ENCODE results near the gene MYLK4. TPM values are rescaled to one million over a fixed set of nuclear protein-coding genes. Genes with fewer than 3 reads are reported as not detected.

MYLK4 gene
- total and polyA plus RNA-seq, 4 donors: 0.07 to 0.65 (median 0.39) TPM

DNA sequence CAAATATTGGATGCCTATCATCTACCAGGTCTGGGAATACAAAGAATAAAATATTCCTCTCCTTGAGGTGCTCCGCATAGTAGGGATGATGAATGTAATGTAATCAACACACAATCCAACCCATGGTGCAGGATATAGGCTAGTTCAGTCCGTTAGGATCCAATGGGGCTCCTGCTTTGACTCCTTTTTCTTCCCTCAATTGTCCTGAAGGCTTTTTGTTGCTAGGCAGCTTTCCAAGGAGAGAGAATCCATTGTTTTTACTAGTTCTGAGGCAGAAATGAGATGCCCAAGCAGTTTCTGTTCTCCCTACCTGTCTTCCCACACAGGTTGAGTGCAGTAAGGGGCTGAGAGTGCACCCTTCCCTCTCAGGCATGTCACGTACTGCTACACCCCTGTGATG is 26.5 kb upstream of the MYLK4 start:
- Histone ChIP-seq H3K27ac (ENCODE audit: low read depth in 1 of 2, low read length in 2 of 2) (no peak overlapping the region), H3K9ac (ENCODE audit: low read depth in 1 of 2, low read length in 2 of 2) (no peak overlapping the region), H3K27me3 (ENCODE audit: control insufficient read depth in 4 of 4, insufficient read depth in 4 of 4, low read length in 3 of 4) (no peaks in the 10 kb centered on the region), H3K4me3 (ENCODE audit: low read depth in 1 of 3, low read length in 3 of 3) (no peak overlapping the region), H3K36me3 (ENCODE audit: control insufficient read depth in 4 of 4, insufficient read depth in 3 of 4, low read depth in 1 of 4, low read length in 3 of 4) (peaks cover 2 to 20% (median 15%) of the 10 kb centered on the region in 4 donors), H3K9me3 (ENCODE audit: control insufficient read depth in 4 of 4, low read length in 3 of 4) (no peaks in the 10 kb centered on the region), H3K4me1 (ENCODE audit: control insufficient read depth in 4 of 4, insufficient read depth in 4 of 4, low read length in 3 of 4) (peaks cover 0 to 7% (median 4%) of the 10 kb centered on the region in 4 donors)
- 96% methylated on average over 3 of the region's 3 CpGs for WGBS
- no peak for DNase-seq (ENCODE audit: low spot score)
- TF ChIP-seq GABPA (IDR thresholded peaks at IDR 0.05 in 1 of 2, conservative IDR thresholded peaks at IDR 0.05 in 1 of 2) (no peak), JUND (IDR thresholded peaks at IDR 0.05) (no peak), SP1 (IDR thresholded peaks at IDR 0.05) (no peak), HNF4G (IDR thresholded peaks at IDR 0.05) (no peak)
- TF ChIP-seq, protein P1, sequence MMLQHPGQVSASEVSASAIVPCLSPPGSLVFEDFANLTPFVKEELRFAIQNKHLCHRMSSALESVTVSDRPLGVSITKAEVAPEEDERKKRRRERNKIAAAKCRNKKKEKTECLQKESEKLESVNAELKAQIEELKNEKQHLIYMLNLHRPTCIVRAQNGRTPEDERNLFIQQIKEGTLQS (IDR thresholded peaks at IDR 0.05): no peak
- TF ChIP-seq, protein P2, sequence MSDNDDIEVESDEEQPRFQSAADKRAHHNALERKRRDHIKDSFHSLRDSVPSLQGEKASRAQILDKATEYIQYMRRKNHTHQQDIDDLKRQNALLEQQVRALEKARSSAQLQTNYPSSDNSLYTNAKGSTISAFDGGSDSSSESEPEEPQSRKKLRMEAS (IDR thresholded peaks at IDR 0.05): no peak
- TF ChIP-seq, protein P3, sequence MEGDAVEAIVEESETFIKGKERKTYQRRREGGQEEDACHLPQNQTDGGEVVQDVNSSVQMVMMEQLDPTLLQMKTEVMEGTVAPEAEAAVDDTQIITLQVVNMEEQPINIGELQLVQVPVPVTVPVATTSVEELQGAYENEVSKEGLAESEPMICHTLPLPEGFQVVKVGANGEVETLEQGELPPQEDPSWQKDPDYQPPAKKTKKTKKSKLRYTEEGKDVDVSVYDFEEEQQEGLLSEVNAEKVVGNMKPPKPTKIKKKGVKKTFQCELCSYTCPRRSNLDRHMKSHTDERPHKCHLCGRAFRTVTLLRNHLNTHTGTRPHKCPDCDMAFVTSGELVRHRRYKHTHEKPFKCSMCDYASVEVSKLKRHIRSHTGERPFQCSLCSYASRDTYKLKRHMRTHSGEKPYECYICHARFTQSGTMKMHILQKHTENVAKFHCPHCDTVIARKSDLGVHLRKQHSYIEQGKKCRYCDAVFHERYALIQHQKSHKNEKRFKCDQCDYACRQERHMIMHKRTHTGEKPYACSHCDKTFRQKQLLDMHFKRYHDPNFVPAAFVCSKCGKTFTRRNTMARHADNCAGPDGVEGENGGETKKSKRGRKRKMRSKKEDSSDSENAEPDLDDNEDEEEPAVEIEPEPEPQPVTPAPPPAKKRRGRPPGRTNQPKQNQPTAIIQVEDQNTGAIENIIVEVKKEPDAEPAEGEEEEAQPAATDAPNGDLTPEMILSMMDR (IDR thresholded peaks at IDR 0.05; ENCODE audit: low read depth, low read length, missing input control): no peak

DNA sequence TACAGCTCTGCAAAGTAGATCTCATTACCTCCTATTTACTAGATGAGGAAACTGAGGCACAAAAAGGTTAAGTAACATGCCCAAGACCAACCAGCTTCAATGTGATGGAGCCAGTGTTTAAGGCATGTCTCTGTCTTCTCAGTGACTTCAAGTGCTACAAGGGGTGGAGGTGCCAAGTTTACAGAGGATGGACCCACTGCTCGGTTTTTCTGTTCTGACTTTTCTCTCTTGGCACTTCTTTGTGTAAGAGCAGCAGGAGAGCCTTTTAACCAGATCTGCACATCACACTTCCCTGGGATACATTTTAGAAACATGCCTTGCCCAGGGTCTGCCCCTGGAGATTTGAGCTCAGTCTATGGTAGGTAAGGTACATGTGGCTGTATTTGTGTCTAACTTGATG is 24.3 kb upstream of the MYLK4 start:
- Histone ChIP-seq H3K9me3 (ENCODE audit: control insufficient read depth in 4 of 4, low read length in 3 of 4) (no peaks in the 10 kb centered on the region), H3K27ac (ENCODE audit: low read depth in 1 of 2, low read length in 2 of 2) (no peak overlapping the region), H3K4me1 (ENCODE audit: control insufficient read depth in 4 of 4, insufficient read depth in 4 of 4, low read length in 3 of 4) (peaks cover 0 to 18% (median 8%) of the 10 kb centered on the region in 4 donors), H3K4me3 (ENCODE audit: low read depth in 1 of 3, low read length in 3 of 3) (no peak overlapping the region), H3K36me3 (ENCODE audit: control insufficient read depth in 4 of 4, insufficient read depth in 3 of 4, low read depth in 1 of 4, low read length in 3 of 4) (peaks cover 3 to 10% (median 8%) of the 10 kb centered on the region in 4 donors), H3K27me3 (ENCODE audit: control insufficient read depth in 4 of 4, insufficient read depth in 4 of 4, low read length in 3 of 4) (no peaks in the 10 kb centered on the region), H3K9ac (ENCODE audit: low read depth in 1 of 2, low read length in 2 of 2) (no peak overlapping the region)
- TF ChIP-seq, protein P4, sequence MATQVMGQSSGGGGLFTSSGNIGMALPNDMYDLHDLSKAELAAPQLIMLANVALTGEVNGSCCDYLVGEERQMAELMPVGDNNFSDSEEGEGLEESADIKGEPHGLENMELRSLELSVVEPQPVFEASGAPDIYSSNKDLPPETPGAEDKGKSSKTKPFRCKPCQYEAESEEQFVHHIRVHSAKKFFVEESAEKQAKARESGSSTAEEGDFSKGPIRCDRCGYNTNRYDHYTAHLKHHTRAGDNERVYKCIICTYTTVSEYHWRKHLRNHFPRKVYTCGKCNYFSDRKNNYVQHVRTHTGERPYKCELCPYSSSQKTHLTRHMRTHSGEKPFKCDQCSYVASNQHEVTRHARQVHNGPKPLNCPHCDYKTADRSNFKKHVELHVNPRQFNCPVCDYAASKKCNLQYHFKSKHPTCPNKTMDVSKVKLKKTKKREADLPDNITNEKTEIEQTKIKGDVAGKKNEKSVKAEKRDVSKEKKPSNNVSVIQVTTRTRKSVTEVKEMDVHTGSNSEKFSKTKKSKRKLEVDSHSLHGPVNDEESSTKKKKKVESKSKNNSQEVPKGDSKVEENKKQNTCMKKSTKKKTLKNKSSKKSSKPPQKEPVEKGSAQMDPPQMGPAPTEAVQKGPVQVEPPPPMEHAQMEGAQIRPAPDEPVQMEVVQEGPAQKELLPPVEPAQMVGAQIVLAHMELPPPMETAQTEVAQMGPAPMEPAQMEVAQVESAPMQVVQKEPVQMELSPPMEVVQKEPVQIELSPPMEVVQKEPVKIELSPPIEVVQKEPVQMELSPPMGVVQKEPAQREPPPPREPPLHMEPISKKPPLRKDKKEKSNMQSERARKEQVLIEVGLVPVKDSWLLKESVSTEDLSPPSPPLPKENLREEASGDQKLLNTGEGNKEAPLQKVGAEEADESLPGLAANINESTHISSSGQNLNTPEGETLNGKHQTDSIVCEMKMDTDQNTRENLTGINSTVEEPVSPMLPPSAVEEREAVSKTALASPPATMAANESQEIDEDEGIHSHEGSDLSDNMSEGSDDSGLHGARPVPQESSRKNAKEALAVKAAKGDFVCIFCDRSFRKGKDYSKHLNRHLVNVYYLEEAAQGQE (IDR thresholded peaks at IDR 0.05): no peak
- TF ChIP-seq, protein P1 (IDR thresholded peaks at IDR 0.05): no peak
- TF ChIP-seq HNF4G (IDR thresholded peaks at IDR 0.05): no peak
- no peak for DNase-seq (ENCODE audit: low spot score)
- 93% methylated on average over 1 of the region's 1 CpG for WGBS

DNA sequence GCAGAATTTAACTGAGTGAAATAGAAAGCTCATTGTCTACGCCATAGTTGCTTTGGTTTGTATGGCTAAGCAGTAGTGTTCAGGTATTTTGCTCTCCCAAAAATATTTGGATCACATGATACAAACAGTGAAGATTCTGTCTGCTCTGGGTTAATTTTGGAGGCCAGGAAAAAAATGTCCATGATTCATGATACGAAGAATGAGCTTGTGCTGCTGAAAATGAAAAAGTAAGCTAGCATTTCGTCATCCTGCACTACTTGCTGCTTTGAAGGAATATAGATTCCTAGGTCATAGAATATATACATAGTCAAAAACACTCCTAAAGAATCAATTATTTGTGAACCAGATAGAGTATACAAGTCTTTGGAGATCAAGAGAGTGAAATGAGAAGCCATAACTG is 22.7 kb upstream of the MYLK4 start:
- no peak overlapping the region for H3K9ac ChIP-seq (ENCODE audit: low read depth in 1 of 2, low read length in 2 of 2)
- peaks cover 0 to 6% (median under 1%) of the 10 kb centered on the region in 4 donors for H3K36me3 ChIP-seq (ENCODE audit: control insufficient read depth in 4 of 4, insufficient read depth in 3 of 4, low read depth in 1 of 4, low read length in 3 of 4)
- peaks cover 0 to 18% (median 9%) of the 10 kb centered on the region in 4 donors for H3K4me1 ChIP-seq (ENCODE audit: control insufficient read depth in 4 of 4, insufficient read depth in 4 of 4, low read length in 3 of 4)
- 81% methylated on average over 3 of the region's 3 CpGs for WGBS
- no peak overlapping the region for H3K4me3 ChIP-seq (ENCODE audit: low read depth in 1 of 3, low read length in 3 of 3)
- H3K27ac ChIP-seq (ENCODE audit: low read depth in 1 of 2, low read length in 2 of 2): no peak overlapping the region
- H3K9me3 ChIP-seq (ENCODE audit: control insufficient read depth in 4 of 4, low read length in 3 of 4): no peaks in the 10 kb centered on the region
- DNase-seq (ENCODE audit: low spot score): no peak
- no peaks in the 10 kb centered on the region for H3K27me3 ChIP-seq (ENCODE audit: control insufficient read depth in 4 of 4, insufficient read depth in 4 of 4, low read length in 3 of 4)
- TF ChIP-seq RXRA (IDR thresholded peaks at IDR 0.05) (no peak), HNF4G (IDR thresholded peaks at IDR 0.05) (no peak), HNF4A (conservative IDR thresholded peaks at IDR 0.05) (no peak), JUND (IDR thresholded peaks at IDR 0.05) (no peak), NR2F2 (IDR thresholded peaks at IDR 0.05) (no peak), RAD21 (IDR thresholded peaks at IDR 0.05) (no peak), EGR1 (IDR thresholded peaks at IDR 0.05; ENCODE audit: low read depth in 2 of 2) (no peak), SP1 (IDR thresholded peaks at IDR 0.05) (no peak), GABPA (IDR thresholded peaks at IDR 0.05 in 1 of 2, conservative IDR thresholded peaks at IDR 0.05 in 1 of 2) (no peak), FOXA1 (IDR thresholded peaks at IDR 0.05) (no peak), FOXA2 (IDR thresholded peaks at IDR 0.05) (no peak)
- TF ChIP-seq, protein P1 (IDR thresholded peaks at IDR 0.05): no peak
- TF ChIP-seq, protein P2 (IDR thresholded peaks at IDR 0.05): no peak
- TF ChIP-seq, protein P4 (IDR thresholded peaks at IDR 0.05): no peak
